Activated naive CD4-positive, alpha-beta T cell treated with anti-CD3 and anti-CD28 coated beads, Interleukin-2, amount 50 U/mL, for 24 hours (primary cell): Measurements from ENCODE around the gene MCF2L.
"Not testable (repeated sequence)": the region's sequence is repeated elsewhere in the genome, so short reads cannot be mapped to it uniquely, and the experiment has no call there.

Experiments used
- H3K27ac Mint-ChIP-seq: one replicate; pipeline ENCODE4 v1.8.0; 2021; ENCODE audit warnings: mild to moderate bottlenecking, mixed read lengths
- H3K27me3 Mint-ChIP-seq: one replicate; pipeline ENCODE4 v1.8.0; 2021; ENCODE audit warnings: mixed read lengths
- H3K36me3 Mint-ChIP-seq: one replicate; pipeline ENCODE4 v1.8.0; 2021; ENCODE audit warnings: mixed read lengths
- H3K4me1 Mint-ChIP-seq: one replicate; pipeline ENCODE4 v1.8.0; 2021; ENCODE audit warnings: mixed read lengths
- H3K4me3 Mint-ChIP-seq: one replicate; pipeline ENCODE4 v1.8.0; 2021; ENCODE audit warnings: mild to moderate bottlenecking, mixed read lengths
- H3K9me3 Mint-ChIP-seq: one replicate; pipeline ENCODE4 v1.8.0; 2021; ENCODE audit warnings: mixed read lengths

MCF2L gene

GRCh38 chr13:113074876-113075275 is 105.9 kb downstream of the MCF2L start:
- Mint-ChIP-seq H3K9me3 (no peaks in the 10 kb centered on the region), H3K27ac (no peak overlapping the region), H3K4me1 (no peaks in the 10 kb centered on the region), H3K4me3 (no peak overlapping the region), H3K27me3 (no peaks in the 10 kb centered on the region), H3K36me3 (peaks cover 16% of the 10 kb centered on the region)

GRCh38 chr13:113075711-113076110 is 106.7 kb downstream of the MCF2L start:
- peaks cover 16% of the 10 kb centered on the region for H3K36me3 Mint-ChIP-seq
- H3K4me1 Mint-ChIP-seq = no peaks in the 10 kb centered on the region
- no peaks in the 10 kb centered on the region for H3K27me3 Mint-ChIP-seq
- no peaks in the 10 kb centered on the region for H3K9me3 Mint-ChIP-seq
- H3K27ac Mint-ChIP-seq = no peak overlapping the region
- no peak overlapping the region for H3K4me3 Mint-ChIP-seq

- Mint-ChIP-seq H3K27me3 (no peaks in the 10 kb centered on the region), H3K36me3 (peaks cover 9% of the 10 kb centered on the region), H3K27ac (no peak overlapping the region), H3K4me3 (no peak overlapping the region), H3K4me1 (no peaks in the 10 kb centered on the region), H3K9me3 (no peaks in the 10 kb centered on the region)
These were observed 107.8 kb downstream of the MCF2L start for GRCh38 chr13:113076681-113077401.

- no peak overlapping the region for H3K27ac Mint-ChIP-seq
- H3K36me3 Mint-ChIP-seq = peaks cover 4% of the 10 kb centered on the region
- H3K9me3 Mint-ChIP-seq = no peaks in the 10 kb centered on the region
- H3K4me3 Mint-ChIP-seq = no peak overlapping the region
- H3K27me3 Mint-ChIP-seq = no peaks in the 10 kb centered on the region
- no peaks in the 10 kb centered on the region for H3K4me1 Mint-ChIP-seq
These were observed 108.5 kb downstream of the MCF2L start for GRCh38 chr13:113077566-113077952.

- H3K27me3 Mint-ChIP-seq = no peaks in the 10 kb centered on the region
- H3K9me3 Mint-ChIP-seq = no peaks in the 10 kb centered on the region
- H3K36me3 Mint-ChIP-seq = no peaks in the 10 kb centered on the region
- H3K27ac Mint-ChIP-seq = no peak overlapping the region
- no peak overlapping the region for H3K4me3 Mint-ChIP-seq
- no peaks in the 10 kb centered on the region for H3K4me1 Mint-ChIP-seq
These were observed 109.2 kb downstream of the MCF2L start for GRCh38 chr13:113077953-113078901.

- H3K4me1 Mint-ChIP-seq = no peaks in the 10 kb centered on the region
- H3K27ac Mint-ChIP-seq = no peak overlapping the region
- no peaks in the 10 kb centered on the region for H3K36me3 Mint-ChIP-seq
- no peak overlapping the region for H3K4me3 Mint-ChIP-seq
- H3K27me3 Mint-ChIP-seq = no peaks in the 10 kb centered on the region
- H3K9me3 Mint-ChIP-seq = no peaks in the 10 kb centered on the region
These were observed 110.1 kb downstream of the MCF2L start for GRCh38 chr13:113078902-113079780.

GRCh38 chr13:113079781-113080080 is 110.7 kb downstream of the MCF2L start:
- not testable (repeated sequence) for H3K4me3 Mint-ChIP-seq, H3K27ac Mint-ChIP-seq

GRCh38 chr13:113080361-113080831 is 111.4 kb downstream of the MCF2L start:
- no peaks in the 10 kb centered on the region for H3K4me1 Mint-ChIP-seq
- no peaks in the 10 kb centered on the region for H3K27me3 Mint-ChIP-seq
- H3K36me3 Mint-ChIP-seq = no peaks in the 10 kb centered on the region
- H3K9me3 Mint-ChIP-seq = no peaks in the 10 kb centered on the region
- H3K27ac Mint-ChIP-seq = no peak overlapping the region
- no peak overlapping the region for H3K4me3 Mint-ChIP-seq

More at GRCh38 chr13:113079781-113080080, 110.7 kb downstream of the MCF2L start:
- not testable (repeated sequence) for H3K36me3 Mint-ChIP-seq, H3K27me3 Mint-ChIP-seq, H3K9me3 Mint-ChIP-seq, H3K4me1 Mint-ChIP-seq

- Mint-ChIP-seq H3K27me3 (no peaks in the 10 kb centered on the region), H3K9me3 (no peaks in the 10 kb centered on the region), H3K4me1 (no peaks in the 10 kb centered on the region), H3K27ac (no peak overlapping the region), H3K4me3 (no peak overlapping the region), H3K36me3 (no peaks in the 10 kb centered on the region)
These were observed 112.0 kb downstream of the MCF2L start for GRCh38 chr13:113080901-113081521.

- Mint-ChIP-seq H3K27me3 (no peaks in the 10 kb centered on the region), H3K4me3 (no peak overlapping the region), H3K36me3 (no peaks in the 10 kb centered on the region), H3K4me1 (no peaks in the 10 kb centered on the region), H3K9me3 (no peaks in the 10 kb centered on the region), H3K27ac (no peak overlapping the region)
These were observed 113.4 kb downstream of the MCF2L start for GRCh38 chr13:113082198-113083021.

- no peak overlapping the region for H3K4me3 Mint-ChIP-seq
- no peaks in the 10 kb centered on the region for H3K36me3 Mint-ChIP-seq
- H3K27ac Mint-ChIP-seq = no peak overlapping the region
- no peaks in the 10 kb centered on the region for H3K9me3 Mint-ChIP-seq
- H3K4me1 Mint-ChIP-seq = no peaks in the 10 kb centered on the region
- no peaks in the 10 kb centered on the region for H3K27me3 Mint-ChIP-seq
These were observed 114.0 kb downstream of the MCF2L start for GRCh38 chr13:113083022-113083373.

- no peak overlapping the region for H3K27ac Mint-ChIP-seq
- H3K36me3 Mint-ChIP-seq = no peaks in the 10 kb centered on the region
- H3K27me3 Mint-ChIP-seq = no peaks in the 10 kb centered on the region
- no peaks in the 10 kb centered on the region for H3K4me1 Mint-ChIP-seq
- no peaks in the 10 kb centered on the region for H3K9me3 Mint-ChIP-seq
- H3K4me3 Mint-ChIP-seq = no peak overlapping the region
These were observed 114.5 kb downstream of the MCF2L start for GRCh38 chr13:113083402-113084061.

- H3K27ac Mint-ChIP-seq = no peak overlapping the region
- H3K4me3 Mint-ChIP-seq = no peak overlapping the region
- H3K36me3 Mint-ChIP-seq = no peaks in the 10 kb centered on the region
- no peaks in the 10 kb centered on the region for H3K9me3 Mint-ChIP-seq
- H3K4me1 Mint-ChIP-seq = no peaks in the 10 kb centered on the region
- H3K27me3 Mint-ChIP-seq = no peaks in the 10 kb centered on the region
These were observed 115.3 kb downstream of the MCF2L start for GRCh38 chr13:113084094-113084942.
